HepG2 (cell line): ENCODE results near the gene COQ7. TPM values are rescaled to one million over a fixed set of nuclear protein-coding genes. Genes with fewer than 3 reads are reported as not detected.

ENCODE experiments used
- EZH2 ChIP-seq: conservative IDR thresholded peaks from 2 replicates; pipeline ENCODE4 v1.6.1; 2012; ENCODE audit warnings: mild to moderate bottlenecking, low read depth, low read length, moderate library complexity
- HNRNPH1 ChIP-seq: fragments of 200-400 bp; formaldehyde crosslinking; optimal IDR thresholded peaks from 2 replicates; pipeline ENCODE3; 2017; ENCODE audit warnings: mild to moderate bottlenecking, low read depth, low read length
- MAFF ChIP-seq: IDR thresholded peaks from 2 replicates; pipeline ENCODE4 v1.6.1; 2011; ENCODE audit warnings: low read depth, low read length, improper control_type of control experiment
- SMAD3 ChIP-seq: sonication (generic); formaldehyde crosslinking; IDR thresholded peaks from 2 replicates; pipeline ENCODE4 v1.4.0; 2020; ENCODE audit warnings: missing genetic modification reagents
- TBL1XR1 ChIP-seq: fragments of 150-350 bp; IDR thresholded peaks from 2 replicates; pipeline ENCODE4 v1.6.1; 2014; ENCODE audit warnings: borderline replicate concordance, low read length; ENCODE audit not compliant: partially characterized antibody
- TCF7 ChIP-seq: sonication (generic); IDR thresholded peaks from 2 replicates; pipeline ENCODE4 v1.6.1; 2016; ENCODE audit warnings: antibody characterized with exemption, low read depth
- YY1 ChIP-seq: IDR thresholded peaks from 2 replicates; pipeline ENCODE4 v1.6.1; 2011; ENCODE audit warnings: low read length, low read depth, moderate library complexity, mild to moderate bottlenecking; ENCODE audit not compliant: insufficient read depth, insufficient replicate concordance
- ZNF264 ChIP-seq: sonication (generic); formaldehyde crosslinking; IDR thresholded peaks from 2 replicates; pipeline ENCODE4 v1.4.0; 2020; ENCODE audit warnings: missing genetic modification reagents
- ZNF30 ChIP-seq: sonication (generic); formaldehyde crosslinking; IDR thresholded peaks from 2 replicates; pipeline ENCODE4 v1.5.0; 2020; ENCODE audit warnings: mild to moderate bottlenecking, missing genetic modification reagents
- ZNF33B ChIP-seq: sonication (generic); formaldehyde crosslinking; IDR thresholded peaks from 2 replicates; pipeline ENCODE4 v1.5.1; 2020; ENCODE audit warnings: mild to moderate bottlenecking, missing genetic modification reagents
- polyA plus RNA-seq, 8 experiments: library from polyadenylated mRNA; depleted of rRNA in 3 of 8; stranded (reverse) in 7 of 8; unstranded in 1 of 8; fragments of >200 nt; fragmentation: Illumina TruSeq in 4 of 8; extraction: Trizol in 4 of 8; gene quantifications; 2 replicates each; pipeline versions ENCODE4 v1.2.1 to v1.2.3, GENCODE V29; 2011 to 2016; ENCODE audit warnings: low read depth in 4 of 8, missing spikeins in 1 of 8, mixed read lengths in 1 of 8; ENCODE audit not compliant: insufficient read depth in 1 of 8
- total RNA-seq, 5 experiments: library from RNA; depleted of rRNA; stranded (reverse); fragments of >200 nt; fragmentation: Illumina TruSeq; extraction: Trizol; gene quantifications; 2 replicates each; pipeline ENCODE4 v1.2.3, GENCODE V29; 2016; ENCODE audit warnings: low read depth in 1 of 5
- TF ChIP-seq, protein P1 (sequence below): sonication (generic); formaldehyde crosslinking; IDR thresholded peaks from 2 replicates; pipeline ENCODE4 v1.8.0; 2022; ENCODE audit warnings: missing genetic modification reagents, mild to moderate bottlenecking, borderline replicate concordance
- TF ChIP-seq, protein P2 (sequence below): sonication (generic); formaldehyde crosslinking; IDR thresholded peaks from 2 replicates; pipeline ENCODE4 v1.5.0; 2020; ENCODE audit warnings: mild to moderate bottlenecking, missing genetic modification reagents
- TF ChIP-seq, protein P3 (sequence below): sonication (generic); formaldehyde crosslinking; IDR thresholded peaks from 2 replicates; pipeline ENCODE4 v1.4.0; 2020; ENCODE audit warnings: missing genetic modification reagents, mild to moderate bottlenecking, borderline replicate concordance
- TF ChIP-seq, protein P4 (sequence below): sonication (generic); formaldehyde crosslinking; IDR thresholded peaks from 2 replicates; pipeline ENCODE4 v1.5.0; 2020; ENCODE audit warnings: missing genetic modification reagents, mild to moderate bottlenecking, borderline replicate concordance
- TF ChIP-seq, protein P5 (sequence below): sonication (generic); formaldehyde crosslinking; IDR thresholded peaks from 2 replicates; pipeline ENCODE4 v1.8.0; 2022; ENCODE audit warnings: mild to moderate bottlenecking, missing genetic modification reagents, borderline replicate concordance
- TF ChIP-seq, protein P6 (sequence below): sonication (generic); formaldehyde crosslinking; IDR thresholded peaks from 2 replicates; pipeline ENCODE4 v1.5.0; 2020; ENCODE audit warnings: mild to moderate bottlenecking, missing genetic modification reagents

The COQ7 gene
- total and polyA plus RNA-seq, 2 of the 13 experiments (the other 11 are each of a cell fraction or from before 2014, with no cell fraction given), result 20.1 to 45.7 TPM

DNA sequence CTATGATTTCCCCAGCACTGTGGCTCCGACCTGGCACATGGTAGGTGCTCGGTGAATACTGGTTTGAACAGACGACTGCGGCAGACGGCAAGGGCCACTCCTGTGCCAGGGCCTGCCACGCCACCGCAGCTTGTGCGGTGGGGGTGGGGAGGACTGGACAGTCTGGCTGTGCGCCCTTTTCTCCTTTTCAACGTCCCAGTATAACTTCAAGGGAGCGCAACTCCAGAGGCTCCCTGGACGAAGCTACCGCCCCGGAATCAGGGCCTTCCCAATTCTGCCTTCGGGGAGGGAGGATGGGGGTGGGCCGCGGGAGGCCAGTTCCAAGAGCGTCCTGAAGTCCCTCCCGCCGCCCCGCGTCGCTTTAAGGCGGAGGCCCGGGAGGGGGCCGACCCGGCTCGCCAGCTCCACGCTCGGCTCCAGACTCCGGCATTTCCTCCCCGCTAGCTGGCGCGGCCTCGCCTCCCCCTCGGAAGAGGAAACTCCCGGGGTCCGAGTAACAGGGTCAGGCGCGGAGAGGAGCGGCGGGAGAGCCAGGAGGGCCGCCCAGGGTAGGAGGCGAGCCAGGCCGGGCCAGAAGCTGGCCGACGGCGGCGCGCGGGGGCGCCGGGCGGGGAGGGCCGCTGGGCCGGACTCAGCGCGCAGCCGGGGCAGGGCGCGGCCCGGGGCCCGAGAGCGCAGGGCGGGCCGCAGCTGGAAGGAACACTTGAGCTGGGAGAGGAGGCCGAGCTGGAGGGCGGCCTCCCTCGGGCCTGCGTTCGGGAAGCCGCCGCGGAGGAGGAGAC, 46.4 kb downstream of the COQ7 start, which contains the start of gene ITPRIPL2 (continued):
- TF ChIP-seq, protein P1, sequence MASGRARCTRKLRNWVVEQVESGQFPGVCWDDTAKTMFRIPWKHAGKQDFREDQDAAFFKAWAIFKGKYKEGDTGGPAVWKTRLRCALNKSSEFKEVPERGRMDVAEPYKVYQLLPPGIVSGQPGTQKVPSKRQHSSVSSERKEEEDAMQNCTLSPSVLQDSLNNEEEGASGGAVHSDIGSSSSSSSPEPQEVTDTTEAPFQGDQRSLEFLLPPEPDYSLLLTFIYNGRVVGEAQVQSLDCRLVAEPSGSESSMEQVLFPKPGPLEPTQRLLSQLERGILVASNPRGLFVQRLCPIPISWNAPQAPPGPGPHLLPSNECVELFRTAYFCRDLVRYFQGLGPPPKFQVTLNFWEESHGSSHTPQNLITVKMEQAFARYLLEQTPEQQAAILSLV, result 0 out of 2 replicates have a peak, but pooled peaks have one; percentile 20
- 0 out of 2 replicates have a peak, but pooled peaks have one; percentile 14 for TF ChIP-seq ZNF30 (CRISPR knock-in tag)
- TF ChIP-seq ZNF33B (CRISPR knock-in tag), result peak; percentile 49
- TF ChIP-seq, protein P2, sequence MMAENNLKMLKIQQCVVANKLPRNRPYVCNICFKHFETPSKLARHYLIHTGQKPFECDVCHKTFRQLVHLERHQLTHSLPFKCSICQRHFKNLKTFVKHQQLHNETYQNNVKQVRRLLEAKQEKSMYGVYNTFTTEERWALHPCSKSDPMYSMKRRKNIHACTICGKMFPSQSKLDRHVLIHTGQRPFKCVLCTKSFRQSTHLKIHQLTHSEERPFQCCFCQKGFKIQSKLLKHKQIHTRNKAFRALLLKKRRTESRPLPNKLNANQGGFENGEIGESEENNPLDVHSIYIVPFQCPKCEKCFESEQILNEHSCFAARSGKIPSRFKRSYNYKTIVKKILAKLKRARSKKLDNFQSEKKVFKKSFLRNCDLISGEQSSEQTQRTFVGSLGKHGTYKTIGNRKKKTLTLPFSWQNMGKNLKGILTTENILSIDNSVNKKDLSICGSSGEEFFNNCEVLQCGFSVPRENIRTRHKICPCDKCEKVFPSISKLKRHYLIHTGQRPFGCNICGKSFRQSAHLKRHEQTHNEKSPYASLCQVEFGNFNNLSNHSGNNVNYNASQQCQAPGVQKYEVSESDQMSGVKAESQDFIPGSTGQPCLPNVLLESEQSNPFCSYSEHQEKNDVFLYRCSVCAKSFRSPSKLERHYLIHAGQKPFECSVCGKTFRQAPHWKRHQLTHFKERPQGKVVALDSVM (CRISPR knock-in tag), result peak; percentile 84
- peak; percentile 19 for TF ChIP-seq TBL1XR1
- TF ChIP-seq YY1, result peak; percentile 58
- TF ChIP-seq, protein P3, sequence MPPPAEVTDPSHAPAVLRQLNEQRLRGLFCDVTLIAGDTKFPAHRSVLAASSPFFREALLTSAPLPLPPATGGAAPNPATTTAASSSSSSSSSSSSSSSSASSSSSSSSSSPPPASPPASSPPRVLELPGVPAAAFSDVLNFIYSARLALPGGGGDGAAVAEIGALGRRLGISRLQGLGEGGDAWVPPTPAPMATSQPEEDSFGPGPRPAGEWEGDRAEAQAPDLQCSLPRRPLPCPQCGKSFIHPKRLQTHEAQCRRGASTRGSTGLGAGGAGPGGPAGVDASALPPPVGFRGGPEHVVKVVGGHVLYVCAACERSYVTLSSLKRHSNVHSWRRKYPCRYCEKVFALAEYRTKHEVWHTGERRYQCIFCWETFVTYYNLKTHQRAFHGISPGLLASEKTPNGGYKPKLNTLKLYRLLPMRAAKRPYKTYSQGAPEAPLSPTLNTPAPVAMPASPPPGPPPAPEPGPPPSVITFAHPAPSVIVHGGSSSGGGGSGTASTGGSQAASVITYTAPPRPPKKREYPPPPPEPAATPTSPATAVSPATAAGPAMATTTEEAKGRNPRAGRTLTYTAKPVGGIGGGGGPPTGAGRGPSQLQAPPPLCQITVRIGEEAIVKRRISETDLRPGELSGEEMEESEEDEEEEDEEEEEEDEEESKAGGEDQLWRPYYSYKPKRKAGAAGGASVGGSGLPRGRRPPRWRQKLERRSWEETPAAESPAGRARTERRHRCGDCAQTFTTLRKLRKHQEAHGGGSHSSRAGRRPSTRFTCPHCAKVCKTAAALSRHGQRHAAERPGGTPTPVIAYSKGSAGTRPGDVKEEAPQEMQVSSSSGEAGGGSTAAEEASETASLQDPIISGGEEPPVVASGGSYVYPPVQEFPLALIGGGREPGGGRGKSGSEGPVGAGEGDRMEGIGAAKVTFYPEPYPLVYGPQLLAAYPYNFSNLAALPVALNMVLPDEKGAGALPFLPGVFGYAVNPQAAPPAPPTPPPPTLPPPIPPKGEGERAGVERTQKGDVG (CRISPR knock-in tag), result no peak
- TF ChIP-seq EZH2, result no peak
- TF ChIP-seq, protein P4, sequence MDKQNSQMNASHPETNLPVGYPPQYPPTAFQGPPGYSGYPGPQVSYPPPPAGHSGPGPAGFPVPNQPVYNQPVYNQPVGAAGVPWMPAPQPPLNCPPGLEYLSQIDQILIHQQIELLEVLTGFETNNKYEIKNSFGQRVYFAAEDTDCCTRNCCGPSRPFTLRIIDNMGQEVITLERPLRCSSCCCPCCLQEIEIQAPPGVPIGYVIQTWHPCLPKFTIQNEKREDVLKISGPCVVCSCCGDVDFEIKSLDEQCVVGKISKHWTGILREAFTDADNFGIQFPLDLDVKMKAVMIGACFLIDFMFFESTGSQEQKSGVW (CRISPR knock-in tag), result no peak
- TF ChIP-seq SMAD3 (CRISPR knock-in tag), result peak; percentile 21; the same call in 1 of the 2 replicates
- TF ChIP-seq HNRNPH1, result peak; percentile 83
- TF ChIP-seq, protein P5, sequence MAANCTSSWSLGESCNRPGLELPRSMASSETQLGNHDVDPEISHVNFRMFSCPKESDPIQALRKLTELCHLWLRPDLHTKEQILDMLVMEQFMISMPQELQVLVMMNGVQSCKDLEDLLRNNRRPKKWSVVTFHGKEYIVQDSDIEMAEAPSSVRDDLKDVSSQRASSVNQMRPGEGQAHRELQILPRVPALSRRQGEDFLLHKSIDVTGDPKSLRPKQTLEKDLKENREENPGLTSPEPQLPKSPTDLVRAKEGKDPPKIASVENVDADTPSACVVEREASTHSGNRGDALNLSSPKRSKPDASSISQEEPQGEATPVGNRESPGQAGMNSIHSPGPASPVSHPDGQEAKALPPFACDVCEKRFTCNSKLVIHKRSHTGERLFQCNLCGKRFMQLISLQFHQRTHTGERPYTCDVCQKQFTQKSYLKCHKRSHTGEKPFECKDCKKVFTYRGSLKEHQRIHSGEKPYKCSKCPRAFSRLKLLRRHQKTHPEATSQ, result no peak
- no peak for TF ChIP-seq MAFF
- no peak for TF ChIP-seq TCF7
- TF ChIP-seq, protein P6, sequence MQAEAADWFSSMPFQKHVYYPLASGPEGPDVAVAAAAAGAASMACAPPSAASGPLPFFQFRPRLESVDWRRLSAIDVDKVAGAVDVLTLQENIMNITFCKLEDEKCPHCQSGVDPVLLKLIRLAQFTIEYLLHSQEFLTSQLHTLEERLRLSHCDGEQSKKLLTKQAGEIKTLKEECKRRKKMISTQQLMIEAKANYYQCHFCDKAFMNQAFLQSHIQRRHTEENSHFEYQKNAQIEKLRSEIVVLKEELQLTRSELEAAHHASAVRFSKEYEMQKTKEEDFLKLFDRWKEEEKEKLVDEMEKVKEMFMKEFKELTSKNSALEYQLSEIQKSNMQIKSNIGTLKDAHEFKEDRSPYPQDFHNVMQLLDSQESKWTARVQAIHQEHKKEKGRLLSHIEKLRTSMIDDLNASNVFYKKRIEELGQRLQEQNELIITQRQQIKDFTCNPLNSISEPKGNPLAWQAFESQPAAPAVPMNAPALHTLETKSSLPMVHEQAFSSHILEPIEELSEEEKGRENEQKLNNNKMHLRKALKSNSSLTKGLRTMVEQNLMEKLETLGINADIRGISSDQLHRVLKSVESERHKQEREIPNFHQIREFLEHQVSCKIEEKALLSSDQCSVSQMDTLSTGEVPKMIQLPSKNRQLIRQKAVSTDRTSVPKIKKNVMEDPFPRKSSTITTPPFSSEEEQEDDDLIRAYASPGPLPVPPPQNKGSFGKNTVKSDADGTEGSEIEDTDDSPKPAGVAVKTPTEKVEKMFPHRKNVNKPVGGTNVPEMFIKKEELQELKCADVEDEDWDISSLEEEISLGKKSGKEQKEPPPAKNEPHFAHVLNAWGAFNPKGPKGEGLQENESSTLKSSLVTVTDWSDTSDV (CRISPR knock-in tag), result 0 out of 2 replicates have a peak, but pooled peaks have one; percentile 64
- peak; percentile 53; the same call in 1 of the 2 replicates for TF ChIP-seq ZNF264 (CRISPR knock-in tag)
